ENCODE data around the gene DGUOK.
"Not testable (repeated sequence)": the region's sequence is repeated elsewhere in the genome, so short reads cannot be mapped to it uniquely, and the experiment has no call there.

Gene DGUOK

DNA sequence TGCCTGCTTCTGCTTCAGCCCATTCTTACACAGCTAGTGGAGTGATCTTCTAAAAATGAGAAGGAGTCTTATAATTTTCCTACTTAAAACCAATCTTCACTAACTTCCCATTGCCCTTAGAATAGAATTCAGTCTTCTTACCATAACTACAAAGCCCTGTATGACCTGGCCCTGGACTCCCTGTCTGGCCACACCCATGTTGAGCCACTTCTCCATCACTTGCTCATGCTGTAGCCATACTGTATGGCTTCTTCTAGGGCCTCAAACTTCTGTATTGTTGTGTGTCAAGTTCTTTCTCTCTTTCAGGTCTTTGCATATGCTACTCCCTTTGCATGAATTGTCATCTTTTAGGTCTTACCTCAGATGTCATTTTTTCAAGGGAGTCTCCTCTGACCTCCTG, 11.2 kb downstream of the DGUOK start:
- TF ChIP-seq, protein P1, sequence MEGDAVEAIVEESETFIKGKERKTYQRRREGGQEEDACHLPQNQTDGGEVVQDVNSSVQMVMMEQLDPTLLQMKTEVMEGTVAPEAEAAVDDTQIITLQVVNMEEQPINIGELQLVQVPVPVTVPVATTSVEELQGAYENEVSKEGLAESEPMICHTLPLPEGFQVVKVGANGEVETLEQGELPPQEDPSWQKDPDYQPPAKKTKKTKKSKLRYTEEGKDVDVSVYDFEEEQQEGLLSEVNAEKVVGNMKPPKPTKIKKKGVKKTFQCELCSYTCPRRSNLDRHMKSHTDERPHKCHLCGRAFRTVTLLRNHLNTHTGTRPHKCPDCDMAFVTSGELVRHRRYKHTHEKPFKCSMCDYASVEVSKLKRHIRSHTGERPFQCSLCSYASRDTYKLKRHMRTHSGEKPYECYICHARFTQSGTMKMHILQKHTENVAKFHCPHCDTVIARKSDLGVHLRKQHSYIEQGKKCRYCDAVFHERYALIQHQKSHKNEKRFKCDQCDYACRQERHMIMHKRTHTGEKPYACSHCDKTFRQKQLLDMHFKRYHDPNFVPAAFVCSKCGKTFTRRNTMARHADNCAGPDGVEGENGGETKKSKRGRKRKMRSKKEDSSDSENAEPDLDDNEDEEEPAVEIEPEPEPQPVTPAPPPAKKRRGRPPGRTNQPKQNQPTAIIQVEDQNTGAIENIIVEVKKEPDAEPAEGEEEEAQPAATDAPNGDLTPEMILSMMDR (conservative IDR thresholded peaks at IDR 0.05) = no peak
- no peak overlapping the region for H3K27ac ChIP-seq

DNA sequence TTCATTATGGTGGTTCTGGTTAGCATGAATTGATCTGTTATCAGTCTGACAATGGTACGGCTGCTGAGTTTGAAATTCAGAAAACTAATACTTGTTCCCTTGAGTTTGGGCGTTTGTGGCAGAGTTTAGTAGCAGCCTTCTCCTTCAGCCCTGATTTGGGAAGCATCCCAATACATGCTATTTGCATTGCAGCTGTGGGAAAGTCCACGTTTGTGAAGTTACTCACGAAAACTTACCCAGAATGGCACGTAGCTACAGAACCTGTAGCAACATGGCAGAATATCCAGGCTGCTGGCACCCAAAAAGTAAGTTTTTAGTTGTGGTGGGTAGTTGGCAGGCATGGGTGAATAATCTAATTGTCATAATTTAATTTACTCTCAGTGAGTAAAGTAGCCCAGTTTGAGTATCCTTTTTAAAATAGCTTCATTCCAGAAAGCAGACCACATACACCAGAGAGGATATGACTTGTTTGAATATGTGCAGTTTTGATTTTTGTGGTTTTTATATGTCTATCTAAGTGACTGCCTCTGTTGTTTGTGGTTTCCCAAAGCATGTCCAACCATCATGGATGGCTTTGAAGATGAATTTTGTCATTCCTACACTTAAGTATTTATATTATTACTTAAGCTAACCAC, 12.2 kb downstream of the DGUOK start:
- H3K27ac ChIP-seq = no peak overlapping the region
- TF ChIP-seq, protein P1 (conservative IDR thresholded peaks at IDR 0.05) = no peak

DNA sequence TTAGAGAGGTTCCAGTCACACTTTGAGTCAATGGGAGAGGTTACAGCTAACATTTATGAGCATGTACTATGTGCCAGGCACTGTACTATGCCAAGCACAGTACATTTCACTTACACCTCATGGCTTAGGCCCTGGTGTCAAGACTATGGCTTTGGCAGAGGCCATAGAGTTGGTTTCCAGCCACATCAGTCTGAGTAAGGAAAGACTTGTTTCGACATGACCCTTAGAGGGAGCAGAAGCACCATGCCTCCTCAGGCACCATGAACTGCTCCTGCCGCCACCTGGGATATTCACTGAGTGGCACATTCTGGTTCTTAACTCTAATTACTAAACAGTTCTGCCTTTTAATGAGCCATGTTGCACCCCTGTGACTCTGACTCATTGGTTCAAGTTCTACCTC, 12.7 kb downstream of the DGUOK start:
- TF ChIP-seq, protein P1 (conservative IDR thresholded peaks at IDR 0.05) = peak; percentile 30
- no peak overlapping the region for H3K27ac ChIP-seq

DNA sequence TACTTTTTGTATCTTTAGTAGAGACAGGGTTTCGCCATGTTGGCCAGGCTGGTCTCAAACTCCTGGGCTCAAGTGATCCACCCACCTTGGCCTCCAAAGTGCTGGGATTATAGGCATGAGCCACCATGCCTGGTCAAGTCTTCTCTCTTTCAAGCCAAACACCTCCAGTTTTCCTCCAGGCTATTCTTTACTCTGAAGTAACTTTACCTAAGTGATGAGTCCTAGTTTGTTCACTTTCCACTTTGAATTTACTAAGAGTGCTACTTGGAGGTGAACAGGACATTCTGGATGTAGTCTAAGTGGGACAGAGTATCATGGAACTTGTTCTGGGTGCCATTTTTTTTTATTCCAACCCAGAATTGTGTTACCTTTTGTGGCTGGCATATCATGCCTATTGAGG, 13.4 kb downstream of the DGUOK start:
- not testable (repeated sequence) for H3K27ac ChIP-seq

DNA sequence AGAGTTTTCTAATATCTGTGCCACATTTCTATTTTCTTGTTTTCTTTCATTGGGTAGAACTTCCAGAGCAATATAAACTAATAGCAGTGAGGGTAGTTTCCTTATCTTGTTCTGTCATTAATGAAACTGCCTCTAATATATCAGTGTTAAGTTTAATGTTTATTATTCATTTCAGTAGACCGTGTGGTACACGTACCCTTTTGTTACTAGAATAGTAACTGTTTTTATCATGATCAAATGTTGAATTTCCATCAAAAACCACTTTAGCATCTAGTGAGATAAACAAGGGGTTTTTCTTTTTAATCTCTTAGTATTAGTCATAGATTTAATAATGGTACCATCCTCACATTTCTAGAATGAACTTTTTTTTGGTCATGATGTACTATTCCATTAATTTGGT, 16.0 kb downstream of the DGUOK start:
- H3K27ac ChIP-seq = no peak overlapping the region
- TF ChIP-seq, protein P1 (conservative IDR thresholded peaks at IDR 0.05) = no peak

DNA sequence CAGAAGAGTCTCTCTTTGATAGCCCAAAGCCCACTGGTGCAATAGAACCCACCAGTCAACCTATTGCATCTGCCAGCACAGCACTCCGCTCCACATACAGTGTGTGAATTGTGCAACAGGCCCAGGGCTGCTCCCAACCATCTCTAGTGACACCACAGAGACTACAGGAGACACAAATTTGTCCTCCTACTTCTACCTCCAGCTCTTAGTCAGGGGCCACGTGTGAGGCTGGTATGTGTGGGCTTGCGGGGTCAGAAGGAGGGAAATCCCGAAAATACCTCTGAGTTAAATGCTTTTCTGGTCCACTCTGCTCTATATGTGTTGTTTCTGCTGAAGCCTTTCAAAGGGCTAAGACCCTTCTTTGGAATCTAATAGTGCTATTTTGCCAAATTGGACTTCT, 18.0 kb downstream of the DGUOK start:
- TF ChIP-seq, protein P1 (conservative IDR thresholded peaks at IDR 0.05) = no peak
- H3K27ac ChIP-seq = no peak overlapping the region

DNA sequence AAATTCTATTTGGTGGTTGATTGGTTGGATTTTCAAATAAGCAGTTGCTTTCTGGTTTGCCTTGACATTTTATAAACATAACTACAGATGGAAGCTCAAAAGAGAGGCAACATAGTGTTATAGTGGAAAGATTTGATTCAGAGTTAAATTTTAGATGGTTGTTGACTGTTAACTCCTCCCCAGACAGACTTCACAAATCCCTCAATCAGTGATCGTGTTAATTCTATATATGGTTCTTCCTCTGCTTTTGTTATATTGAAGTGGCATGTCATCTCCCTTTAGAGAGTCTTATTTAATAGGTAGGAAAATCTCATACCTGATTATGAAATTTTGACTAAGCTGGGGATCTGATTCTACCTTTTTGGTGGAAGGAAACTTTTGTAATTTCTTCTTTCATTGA, 19.5 kb downstream of the DGUOK start:
- H3K27ac ChIP-seq = no peak overlapping the region
- TF ChIP-seq, protein P1 (conservative IDR thresholded peaks at IDR 0.05) = no peak

DNA sequence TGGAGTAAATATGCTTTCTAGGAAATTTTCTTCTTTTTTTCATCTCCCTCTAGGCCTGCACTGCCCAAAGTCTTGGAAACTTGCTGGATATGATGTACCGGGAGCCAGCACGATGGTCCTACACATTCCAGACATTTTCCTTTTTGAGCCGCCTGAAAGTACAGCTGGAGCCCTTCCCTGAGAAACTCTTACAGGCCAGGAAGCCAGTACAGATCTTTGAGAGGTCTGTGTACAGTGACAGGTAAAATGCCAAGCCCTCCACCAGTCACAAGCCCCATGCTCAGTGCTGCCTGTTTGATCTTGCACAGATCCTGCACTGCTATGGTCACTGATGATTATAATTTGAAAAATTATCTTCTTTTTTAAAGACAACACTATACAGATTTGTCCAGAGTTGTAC, 20.0 kb downstream of the DGUOK start:
- no peak overlapping the region for H3K27ac ChIP-seq
- TF ChIP-seq, protein P1 (conservative IDR thresholded peaks at IDR 0.05) = no peak

Data from VCaP (cell line).